Stimulated activated CD4-positive, alpha-beta T cell treated with anti-CD3 and anti-CD28 coated beads, Interleukin-15, amount 100 ng/mL, for 24 hours (primary cell): ENCODE results near the gene CTSA.
"Not testable (repeated sequence)": the region's sequence is repeated elsewhere in the genome, so short reads cannot be mapped to it uniquely, and the experiment has no call there.

Experiments
- DNase-seq: peaks from one replicate; pipeline ENCODE4 v3.0.0-alpha.2; 2020

Gene CTSA

DNA sequence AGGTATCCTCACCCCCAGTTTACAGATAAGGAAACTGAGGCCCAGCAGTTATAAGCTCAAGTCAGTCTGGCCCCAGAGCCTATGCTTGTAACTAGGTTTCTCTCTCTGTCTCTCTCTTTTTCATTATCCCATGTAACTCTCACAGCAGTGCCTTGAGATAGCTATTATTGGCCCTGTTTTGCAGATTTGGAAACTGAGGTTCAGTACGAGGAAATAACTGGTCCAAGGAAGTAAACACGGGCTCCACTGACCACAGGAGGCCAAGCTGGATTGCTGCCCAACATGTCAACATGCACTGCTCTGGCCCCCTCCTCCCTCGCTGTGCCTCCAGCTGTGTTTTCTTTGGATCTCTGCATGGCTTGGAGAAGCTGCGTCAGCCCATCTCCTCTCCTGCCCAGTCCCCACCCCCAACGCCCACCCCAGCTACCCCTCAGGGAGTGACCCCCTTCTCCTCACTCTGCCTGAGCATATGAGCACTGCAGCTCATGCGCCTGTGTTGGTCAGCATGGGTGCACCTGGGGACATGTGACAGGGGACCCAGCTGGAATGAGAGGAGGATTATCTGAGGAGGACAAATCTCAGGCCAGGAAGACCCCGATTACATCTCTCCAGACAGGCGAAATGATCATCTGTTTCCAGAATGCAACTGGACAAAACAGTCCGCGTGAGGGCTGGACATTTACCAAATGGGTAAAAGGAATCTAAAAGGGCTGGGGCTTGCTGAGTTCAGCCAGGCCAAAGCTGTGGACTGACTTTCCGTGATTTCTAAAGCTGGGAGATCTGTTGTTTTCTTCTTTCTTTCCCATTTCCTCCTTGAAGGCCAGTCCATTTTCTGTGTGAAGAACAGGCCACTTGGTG, 28.6 kb downstream of the CTSA start:
- no peak for DNase-seq

- DNase-seq, result no peak
These were observed 29.6 kb downstream of the CTSA start for GRCh38 chr20:45920462-45921336.

DNA sequence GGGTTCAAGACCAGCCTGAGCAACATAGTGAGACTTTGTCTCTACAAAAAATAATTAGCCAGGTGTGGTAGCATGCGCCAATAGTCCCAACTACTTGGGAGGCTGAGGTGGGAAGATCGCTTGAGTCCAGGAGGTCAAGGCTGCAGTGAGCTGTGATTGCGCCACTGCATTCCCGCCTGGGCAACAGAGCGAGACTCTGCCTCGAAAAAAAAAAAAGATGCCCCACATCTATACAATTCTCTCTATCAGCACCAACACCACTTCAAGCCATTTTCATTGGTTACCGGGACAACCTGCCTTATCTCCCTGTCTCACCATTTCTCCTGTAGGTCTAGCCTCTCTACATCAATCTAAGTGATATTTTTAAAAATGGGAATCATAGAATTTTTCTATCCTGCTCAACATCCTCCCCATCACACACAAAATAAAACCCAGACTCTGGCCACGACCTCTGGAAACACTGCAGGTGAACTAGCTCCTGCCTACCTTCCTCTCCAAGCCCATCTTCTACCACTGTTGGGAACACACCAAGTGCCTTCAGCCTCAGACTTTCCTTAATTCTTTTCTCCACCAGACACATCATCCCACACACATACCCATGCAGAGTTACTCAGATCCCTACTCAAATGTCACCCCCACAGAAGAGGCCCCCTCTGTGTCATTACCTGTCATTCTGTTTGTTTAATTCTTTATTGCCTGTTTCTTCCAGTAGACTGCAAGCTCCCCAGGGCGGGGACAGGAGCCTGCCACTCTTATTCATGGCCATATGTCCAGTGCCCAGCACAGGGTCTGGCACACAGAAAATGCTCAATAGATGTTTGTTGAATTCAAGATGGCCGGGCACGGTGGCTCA, 30.4 kb downstream of the CTSA start:
- DNase-seq, result no peak

GRCh38 chr20:45924391-45925261, 33.5 kb downstream of the CTSA start:
- no peak for DNase-seq

DNA sequence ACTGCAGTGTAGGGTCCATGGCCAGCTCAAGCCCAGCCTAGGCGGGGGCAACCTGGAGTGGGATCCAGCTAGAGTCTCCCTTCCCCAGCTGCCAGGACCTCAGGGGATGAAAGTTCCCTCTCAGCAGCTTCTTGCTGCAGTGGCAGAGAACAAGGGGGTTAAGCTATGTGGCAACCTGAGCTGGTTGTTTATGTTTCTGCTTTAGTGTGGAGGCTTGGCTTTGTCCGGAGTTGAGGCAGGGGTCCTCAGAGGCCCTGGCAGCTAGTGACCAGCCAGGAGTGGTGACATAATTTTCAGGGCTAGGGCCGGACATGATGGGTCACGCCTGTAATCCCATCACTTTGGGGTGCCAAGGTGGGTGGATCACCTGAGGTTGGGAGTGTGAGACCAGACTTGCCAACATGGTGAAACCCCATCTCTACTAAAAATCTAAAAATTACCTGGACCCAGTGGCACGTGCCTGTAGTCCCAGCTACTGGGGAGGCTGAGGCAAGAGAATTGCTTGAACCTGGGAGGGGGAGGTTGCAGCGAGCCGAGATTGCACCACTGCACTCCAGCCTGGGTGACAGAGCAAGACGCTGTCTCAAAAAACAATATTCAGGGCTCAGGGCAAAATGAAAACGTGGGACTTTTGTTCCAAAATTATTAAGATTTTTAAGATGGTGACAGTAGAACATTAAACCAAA, 34.8 kb downstream of the CTSA start:
- DNase-seq, result no peak

GRCh38 chr20:45926731-45927070, 35.6 kb downstream of the CTSA start:
- no peak for DNase-seq

DNA sequence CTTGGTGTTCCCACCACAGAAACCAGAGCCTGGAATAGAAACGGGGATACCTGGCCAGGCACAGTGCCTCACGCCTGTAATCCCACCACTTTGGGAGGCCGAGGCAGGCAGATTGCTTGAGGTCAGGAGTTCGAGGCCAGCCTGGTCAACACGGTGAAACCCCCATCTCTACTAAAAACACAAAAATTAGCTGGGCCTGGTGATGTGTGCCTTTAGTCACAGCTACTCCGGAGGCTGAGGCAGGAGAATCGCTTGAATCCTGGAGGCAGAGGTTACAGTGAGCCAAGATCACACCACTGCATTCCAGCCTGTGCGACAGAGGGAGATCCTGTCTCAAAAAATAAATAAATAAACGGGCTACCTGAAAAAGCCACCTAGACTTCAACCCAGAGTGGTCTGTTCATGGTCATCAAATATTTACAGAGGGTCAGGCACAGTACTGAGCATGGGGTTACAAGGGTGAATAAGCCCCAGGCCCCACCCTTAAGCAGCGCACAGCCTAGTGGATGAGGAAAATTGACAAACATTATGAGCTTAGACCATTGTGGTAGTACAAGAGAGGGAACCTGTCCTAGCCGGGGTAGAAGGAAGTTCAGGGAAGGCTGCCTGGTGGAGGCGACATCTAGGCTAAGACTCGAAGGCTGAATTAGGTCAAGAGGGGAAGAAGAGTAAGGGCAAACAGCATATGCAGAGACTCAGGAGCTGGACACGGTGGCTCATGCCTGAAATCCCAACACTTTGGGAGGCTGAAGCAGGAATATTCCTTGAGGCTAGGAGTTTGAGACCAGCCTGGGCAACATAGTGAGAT, 36.1 kb downstream of the CTSA start:
- no peak for DNase-seq

GRCh38 chr20:45931680-45932079, 40.5 kb downstream of the CTSA start:
- not testable (repeated sequence) for DNase-seq

DNA sequence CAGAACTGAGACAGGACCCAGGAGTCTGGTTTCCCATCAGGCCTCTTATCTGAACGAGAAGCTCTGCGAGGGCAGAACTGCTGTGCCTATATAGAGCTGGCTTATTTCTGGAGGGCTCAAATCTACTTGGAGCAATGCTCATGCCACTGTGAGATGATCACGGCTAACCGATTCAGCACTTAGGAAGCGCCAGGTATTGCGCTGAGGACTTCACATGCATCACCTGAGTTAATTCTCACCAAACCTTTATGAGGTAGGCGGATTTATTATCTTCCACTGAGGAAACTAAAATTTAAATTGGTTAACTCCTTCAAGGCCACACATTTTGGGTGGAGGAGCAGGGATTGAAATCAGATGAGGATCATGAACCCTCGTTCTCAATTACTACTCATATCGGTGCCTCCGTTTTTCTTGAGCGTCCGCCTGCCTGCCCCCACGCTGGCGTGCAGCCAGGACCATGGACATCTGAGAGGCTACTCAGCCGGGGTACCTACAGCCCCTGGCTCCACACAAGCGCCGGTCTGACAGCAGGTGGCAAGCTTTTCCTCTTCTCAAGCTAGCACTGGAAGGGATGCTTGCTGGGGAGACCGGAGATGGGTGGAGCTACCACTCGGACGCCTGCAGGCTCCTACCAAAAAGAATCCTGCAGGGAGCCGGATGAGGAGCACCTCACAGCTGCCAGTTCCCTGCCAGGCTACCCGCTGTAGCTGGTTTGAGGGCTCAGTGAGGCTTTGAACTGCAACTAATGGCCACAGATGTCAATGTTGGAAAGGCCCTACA, 42.3 kb downstream of the CTSA start:
- peak; percentile 77 for DNase-seq

GRCh38 chr20:45934046-45934585, 43.0 kb downstream of the CTSA start:
- DNase-seq, result peak; percentile 69

DNA sequence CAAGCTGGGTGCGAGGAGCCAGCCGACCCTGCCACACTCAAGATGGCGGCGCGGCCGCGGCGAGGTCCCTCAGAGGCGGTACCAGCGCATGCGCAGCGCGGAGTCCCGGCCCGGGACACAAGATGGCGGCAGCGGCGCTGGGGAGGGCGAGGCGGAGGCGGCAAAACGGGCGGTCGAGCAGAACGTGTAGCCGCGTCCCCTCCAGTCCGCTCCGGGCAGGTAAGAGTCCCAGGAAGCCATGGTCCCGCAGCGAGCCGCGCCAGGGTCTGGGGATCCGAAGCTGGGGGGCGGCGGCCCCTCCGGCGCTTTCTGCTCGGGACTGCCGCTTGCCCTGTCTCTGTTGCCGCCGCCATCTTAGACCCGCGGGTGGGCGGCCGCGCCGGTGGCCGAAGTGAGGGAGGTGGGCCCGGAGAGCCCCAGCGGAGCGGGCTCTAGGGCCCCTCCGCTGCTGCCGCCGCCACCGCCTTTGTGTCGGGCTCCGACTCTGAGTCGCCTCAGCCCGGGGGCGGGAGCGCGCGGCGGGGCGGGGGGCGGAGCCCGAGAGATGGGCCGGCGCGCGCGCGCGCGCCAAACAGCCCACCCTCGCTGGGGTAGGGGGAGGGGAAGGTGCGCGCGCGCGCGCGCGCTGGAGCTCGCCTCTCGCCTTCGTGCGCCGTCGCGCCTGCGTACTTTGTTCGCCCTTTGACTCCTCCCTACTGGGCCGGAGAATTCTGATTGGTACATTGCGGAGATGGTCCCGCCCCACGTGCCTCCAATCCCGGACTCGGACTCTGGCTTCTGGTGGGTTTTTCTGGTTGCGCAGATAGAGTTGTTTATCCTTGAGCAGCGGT, 43.7 kb downstream of the CTSA start, which contains the start of gene PCIF1:
PCIF1 (plus strand) TSS at position 98 of the 830 bp plus-strand sequence. CDS start 4,317 bp downstream, outside the sequence.
- peak; percentile 98 for DNase-seq

GRCh38 chr20:45935416-45936046, 44.4 kb downstream of the CTSA start:
- no peak for DNase-seq

- no peak for DNase-seq
These were observed 46.6 kb downstream of the CTSA start for GRCh38 chr20:45937765-45938164.

DNA sequence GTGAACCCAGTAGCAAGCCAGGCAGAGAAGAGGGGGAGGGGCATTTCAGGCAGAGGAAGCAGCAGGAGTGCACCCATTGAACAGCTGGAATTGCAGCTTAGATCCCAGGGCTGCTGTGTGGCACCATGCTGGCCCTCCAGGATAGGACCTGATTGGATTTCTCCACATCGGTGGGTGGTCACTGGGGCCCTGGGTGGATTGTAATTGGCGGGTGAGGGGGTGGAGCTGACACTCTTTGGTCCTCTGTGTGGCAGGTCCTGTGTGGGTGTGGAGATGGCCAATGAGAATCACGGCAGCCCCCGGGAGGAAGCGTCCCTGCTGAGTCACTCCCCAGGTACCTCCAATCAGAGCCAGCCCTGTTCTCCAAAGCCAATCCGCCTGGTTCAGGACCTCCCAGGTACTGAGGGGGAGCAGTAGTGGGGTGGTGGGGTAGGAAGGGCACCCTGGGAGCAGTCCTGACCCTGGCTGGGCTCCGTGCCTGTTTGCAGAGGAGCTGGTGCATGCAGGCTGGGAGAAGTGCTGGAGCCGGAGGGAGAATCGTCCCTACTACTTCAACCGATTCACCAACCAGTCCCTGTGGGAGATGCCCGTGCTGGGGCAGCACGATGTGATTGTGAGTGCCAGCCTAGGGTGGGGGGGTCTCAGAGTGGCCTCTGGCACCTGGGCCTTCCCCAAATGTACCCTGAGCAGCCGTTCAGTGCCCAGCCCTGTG, 47.7 kb downstream of the CTSA start:
- DNase-seq, result no peak

- DNase-seq, result no peak
These were observed 48.9 kb downstream of the CTSA start for GRCh38 chr20:45940053-45940452.

- no peak for DNase-seq
These were observed 49.3 kb downstream of the CTSA start for GRCh38 chr20:45940469-45940868.

GRCh38 chr20:45943613-45944012, 52.5 kb downstream of the CTSA start:
- DNase-seq, result no peak
